KMS-11 (cell line): ENCODE measurements around the gene RBM20.
"Not testable (repeated sequence)": the region's sequence is repeated elsewhere in the genome, so short reads cannot be mapped to it uniquely, and the experiment has no call there.

Experiments
- H2AFZ ChIP-seq: fragments of 200-600 bp; sonication (generic); 2 replicates; pipeline ENCODE4 v1.6.1; 2016; ENCODE audit warnings: antibody characterized with exemption, mixed run types, low read depth
- H3K27ac ChIP-seq: fragments of 200-600 bp; sonication (generic); 2 replicates; pipeline ENCODE4 v1.6.1; 2016; ENCODE audit warnings: mild to moderate bottlenecking, mixed run types
- H3K27me3 ChIP-seq: fragments of 200-600 bp; sonication (generic); 2 replicates; pipeline ENCODE4 v1.6.1; 2017; ENCODE audit warnings: mild to moderate bottlenecking, low read depth, mixed run types, moderate library complexity; ENCODE audit not compliant: insufficient read depth
- H3K36me3 ChIP-seq: fragments of 200-600 bp; sonication (generic); 2 replicates; pipeline ENCODE4 v1.6.1; 2017; ENCODE audit warnings: mild to moderate bottlenecking, mixed run types; ENCODE audit not compliant: insufficient read depth
- H3K4me1 ChIP-seq: fragments of 200-600 bp; sonication (generic); 2 replicates; pipeline ENCODE4 v1.6.1; 2016; ENCODE audit warnings: mild to moderate bottlenecking, low read depth, mixed run types; ENCODE audit not compliant: poor library complexity, severe bottlenecking
- H3K4me2 ChIP-seq: fragments of 200-600 bp; sonication (generic); 2 replicates; pipeline ENCODE4 v1.7.0; 2016; ENCODE audit warnings: mild to moderate bottlenecking, mixed run types
- H3K4me3 ChIP-seq: fragments of 200-600 bp; sonication (generic); IDR thresholded peaks from 2 replicates; pipeline ENCODE4 v1.6.1; 2017; ENCODE audit warnings: low read depth, low read length, mixed read lengths; ENCODE audit not compliant: insufficient read depth
- H3K79me2 ChIP-seq: fragments of 200-600 bp; sonication (generic); 2 replicates; pipeline ENCODE4 v1.6.1; 2016; ENCODE audit warnings: low read depth, mixed run types; ENCODE audit not compliant: insufficient read depth
- H3K9ac ChIP-seq: fragments of 200-600 bp; sonication (generic); 2 replicates; pipeline ENCODE4 v1.6.1; 2016; ENCODE audit warnings: mild to moderate bottlenecking, mixed run types
- H4K20me1 ChIP-seq: fragments of 200-600 bp; sonication (generic); 2 replicates; pipeline ENCODE4 v1.6.1; 2016; ENCODE audit warnings: mild to moderate bottlenecking, mixed run types; ENCODE audit not compliant: insufficient read depth
- TF ChIP-seq, protein P1 (sequence below): fragments of 200-600 bp; sonication (generic); conservative IDR thresholded peaks from 2 replicates; pipeline ENCODE4 v1.6.1; 2017; ENCODE audit warnings: low read depth, mild to moderate bottlenecking, antibody characterized with exemption, low read length, moderate library complexity, mixed read lengths

Gene RBM20

DNA sequence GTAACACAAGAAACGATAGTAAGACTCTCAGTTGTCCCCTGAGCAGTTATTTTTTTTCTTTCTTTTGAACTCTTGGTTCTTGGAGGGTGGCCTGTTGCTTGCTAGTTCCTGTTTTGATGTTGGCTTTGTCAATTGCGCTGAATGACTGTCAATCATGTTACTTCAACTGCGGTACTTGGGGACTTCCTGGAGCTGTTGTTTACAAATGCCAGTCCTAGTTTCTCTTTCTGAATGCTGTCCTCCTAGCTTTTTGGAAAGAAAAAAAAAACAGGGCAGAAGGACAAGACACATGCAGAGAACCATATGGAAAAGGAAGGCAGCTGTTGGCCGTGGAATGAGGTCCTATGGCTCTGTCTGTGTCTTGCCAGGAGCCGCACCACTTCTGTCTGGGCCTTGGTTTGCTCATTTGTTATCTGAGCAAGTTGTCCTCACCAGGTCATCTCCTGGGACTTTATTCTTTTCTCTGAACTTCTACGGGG, 220.6 kb downstream of the RBM20 start:
- H3K36me3 ChIP-seq = no peaks in the 10 kb centered on the region
- no peak overlapping the region for H3K27ac ChIP-seq
- no peak overlapping the region for H2AFZ ChIP-seq
- no peak overlapping the region for H3K4me3 ChIP-seq
- H3K4me1 ChIP-seq = peaks cover 27% of the 10 kb centered on the region
- no peak overlapping the region for H3K4me2 ChIP-seq
- no peaks in the 10 kb centered on the region for H3K79me2 ChIP-seq
- no peaks in the 10 kb centered on the region for H4K20me1 ChIP-seq
- no peak overlapping the region for H3K9ac ChIP-seq
- TF ChIP-seq, protein P1, sequence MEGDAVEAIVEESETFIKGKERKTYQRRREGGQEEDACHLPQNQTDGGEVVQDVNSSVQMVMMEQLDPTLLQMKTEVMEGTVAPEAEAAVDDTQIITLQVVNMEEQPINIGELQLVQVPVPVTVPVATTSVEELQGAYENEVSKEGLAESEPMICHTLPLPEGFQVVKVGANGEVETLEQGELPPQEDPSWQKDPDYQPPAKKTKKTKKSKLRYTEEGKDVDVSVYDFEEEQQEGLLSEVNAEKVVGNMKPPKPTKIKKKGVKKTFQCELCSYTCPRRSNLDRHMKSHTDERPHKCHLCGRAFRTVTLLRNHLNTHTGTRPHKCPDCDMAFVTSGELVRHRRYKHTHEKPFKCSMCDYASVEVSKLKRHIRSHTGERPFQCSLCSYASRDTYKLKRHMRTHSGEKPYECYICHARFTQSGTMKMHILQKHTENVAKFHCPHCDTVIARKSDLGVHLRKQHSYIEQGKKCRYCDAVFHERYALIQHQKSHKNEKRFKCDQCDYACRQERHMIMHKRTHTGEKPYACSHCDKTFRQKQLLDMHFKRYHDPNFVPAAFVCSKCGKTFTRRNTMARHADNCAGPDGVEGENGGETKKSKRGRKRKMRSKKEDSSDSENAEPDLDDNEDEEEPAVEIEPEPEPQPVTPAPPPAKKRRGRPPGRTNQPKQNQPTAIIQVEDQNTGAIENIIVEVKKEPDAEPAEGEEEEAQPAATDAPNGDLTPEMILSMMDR = no peak
- H3K27me3 ChIP-seq = no peaks in the 10 kb centered on the region

DNA sequence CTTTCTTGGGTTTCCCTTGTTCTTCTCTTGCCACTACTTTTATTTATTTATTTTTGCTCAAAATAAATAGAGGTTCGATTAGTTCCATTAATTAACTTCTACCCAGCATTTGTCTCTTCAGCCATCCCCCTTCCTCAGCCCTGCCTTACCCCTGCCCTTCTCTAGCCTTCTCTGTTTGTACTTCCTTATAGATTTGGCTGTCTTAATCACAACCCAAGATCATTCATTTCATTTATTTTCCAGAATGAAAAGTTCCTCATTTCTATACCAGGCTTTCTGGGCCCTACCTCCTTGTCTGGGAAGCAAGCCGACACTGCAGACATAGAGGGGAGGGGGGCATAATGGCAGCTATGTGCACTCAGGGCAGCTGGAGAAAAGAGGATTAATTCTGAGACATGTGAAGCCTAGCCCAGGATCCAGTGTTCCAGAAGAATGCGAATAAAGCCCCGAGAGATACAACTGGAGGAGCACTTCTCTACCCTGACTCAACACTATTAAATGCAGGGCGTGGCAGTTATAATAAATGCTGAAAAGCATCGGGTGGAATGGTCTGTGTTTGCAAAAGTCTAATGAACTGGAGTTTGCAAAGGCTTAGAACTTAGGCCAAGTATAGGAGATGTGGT, 221.2 kb downstream of the RBM20 start:
- Histone ChIP-seq H3K27me3 (no peaks in the 10 kb centered on the region), H3K79me2 (no peaks in the 10 kb centered on the region), H3K27ac (no peak overlapping the region), H2AFZ (no peak overlapping the region), H3K4me2 (no peak overlapping the region), H3K36me3 (no peaks in the 10 kb centered on the region), H4K20me1 (no peaks in the 10 kb centered on the region), H3K4me1 (peaks cover 21% of the 10 kb centered on the region), H3K9ac (no peak overlapping the region), H3K4me3 (no peak overlapping the region)
- TF ChIP-seq, protein P1 = no peak

DNA sequence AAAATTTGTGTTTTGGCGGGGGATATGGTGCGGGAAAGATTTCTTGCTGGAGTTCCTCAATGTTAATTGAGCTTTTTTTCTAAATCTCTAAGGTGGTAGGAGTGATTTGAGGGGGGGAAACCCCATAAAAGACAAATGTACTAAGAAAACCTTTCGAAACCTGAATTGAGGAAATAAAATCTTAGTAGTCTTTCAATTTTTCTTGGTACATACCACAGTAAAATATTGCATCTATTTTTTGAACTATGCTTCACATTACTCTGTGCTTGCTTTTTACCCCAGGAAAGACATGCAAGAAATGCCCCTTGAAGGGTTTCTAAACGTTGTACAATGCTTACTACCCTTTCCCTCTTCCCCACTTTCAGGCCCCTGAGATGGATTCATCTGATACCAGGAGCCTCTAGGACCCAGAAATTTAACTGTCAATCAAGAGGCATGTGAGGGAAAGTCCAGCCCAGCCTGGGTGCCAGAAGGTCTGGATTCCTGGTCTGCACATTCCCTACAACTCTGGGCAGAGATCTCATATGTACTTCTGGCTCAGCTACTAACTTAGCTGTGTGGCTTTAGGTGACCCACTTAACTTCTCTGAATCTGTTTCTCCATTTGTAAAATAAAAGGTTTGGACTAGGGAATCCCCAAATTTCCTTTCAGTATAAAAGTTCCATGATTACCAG, 221.8 kb downstream of the RBM20 start:
- Histone ChIP-seq H3K27ac (no peak overlapping the region), H3K36me3 (no peaks in the 10 kb centered on the region), H4K20me1 (no peaks in the 10 kb centered on the region), H3K79me2 (no peaks in the 10 kb centered on the region), H3K4me2 (no peak overlapping the region), H3K9ac (no peak overlapping the region), H2AFZ (no peak overlapping the region), H3K4me3 (no peak overlapping the region), H3K4me1 (peaks cover 18% of the 10 kb centered on the region), H3K27me3 (no peaks in the 10 kb centered on the region)
- TF ChIP-seq, protein P1 = no peak

DNA sequence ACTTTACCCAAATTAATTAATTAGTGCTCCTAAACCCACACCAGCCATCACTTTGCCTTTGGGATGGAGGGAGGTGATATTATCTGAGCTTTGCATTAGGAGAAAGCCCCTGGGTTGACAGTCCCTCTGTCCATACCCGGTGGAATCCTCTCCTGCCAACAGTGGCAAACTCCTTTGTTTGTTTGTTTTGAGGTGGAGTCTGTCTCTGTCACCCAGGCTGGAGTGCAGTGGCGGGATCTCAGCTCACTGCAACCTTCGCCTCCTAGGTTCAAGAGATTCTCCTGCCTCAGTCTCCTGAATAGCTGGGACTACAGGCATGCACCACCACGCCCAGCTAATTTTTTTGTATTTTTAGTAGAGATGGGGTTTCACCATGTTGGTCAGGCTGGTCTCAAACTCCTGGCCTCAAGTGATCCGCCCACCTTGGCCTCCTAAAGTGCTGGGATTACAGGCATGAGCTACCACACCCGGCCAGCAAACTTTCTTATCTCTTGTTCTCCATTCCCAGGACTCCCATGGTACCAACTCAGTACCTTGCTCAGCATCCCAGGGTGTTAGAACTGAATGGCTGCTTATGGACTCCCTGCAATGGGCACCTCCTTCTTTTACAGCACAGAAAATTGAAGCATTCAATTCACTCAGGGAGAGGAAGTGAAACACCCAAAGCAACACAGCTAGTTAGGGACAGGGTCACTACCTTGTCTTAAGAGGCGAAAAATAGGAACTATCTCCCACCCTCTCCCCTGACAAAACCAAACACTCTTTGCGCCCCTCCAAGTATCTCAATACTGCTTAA, 223.1 kb downstream of the RBM20 start:
- not testable (repeated sequence) for H3K79me2 ChIP-seq, H3K4me3 ChIP-seq, H2AFZ ChIP-seq, H3K27me3 ChIP-seq, H3K27ac ChIP-seq, H3K9ac ChIP-seq, H3K36me3 ChIP-seq, H4K20me1 ChIP-seq, H3K4me2 ChIP-seq
- H3K4me1 ChIP-seq = peaks cover 12% of the 10 kb centered on the region
